Fibroblast of the aortic adventitia (primary cell): ENCODE results near the gene DESI2. TPM values are rescaled to one million over a fixed set of nuclear protein-coding genes. Genes with fewer than 3 reads are reported as not detected.

Source experiments
- DNase-seq: peaks from one replicate; pipeline ENCODE4 v3.0.0-alpha.2; 2010; ENCODE audit warnings: low read depth
- H3K4me3 ChIP-seq: 2 replicates; pipeline ENCODE4 v1.5.1; 2011; ENCODE audit warnings: low read depth, mild to moderate bottlenecking, control low read depth, low read length, moderate library complexity
- CTCF ChIP-seq: IDR thresholded peaks from 2 replicates; pipeline ENCODE4 v1.5.1; 2011; ENCODE audit warnings: mild to moderate bottlenecking, low read length, control low read depth, inconsistent platforms; ENCODE audit not compliant: insufficient read depth
- total RNA-seq: library from RNA; depleted of rRNA; stranded (reverse); fragments of >200 nt; gene quantifications from 2 replicates; pipeline ENCODE4 v1.2.3, GENCODE V29; 2012; ENCODE audit warnings: low replicate concordance

DESI2 gene
- total RNA-seq = 25.2 and 54.7 TPM in 2 replicates

GRCh38 chr1:244652623-244653438, at the start of gene DESI2:
Gene DESI2 (plus strand): TSS chr1:244653126. CDS start chr1:244653314, 188 bp downstream.
- peak within 1 kb of the TSS; percentile 92 for H3K4me3 ChIP-seq
- TF ChIP-seq CTCF = peak; percentile 40
- DNase-seq = peak; percentile 100

- DNase-seq = peak; percentile 62
Measured at GRCh38 chr1:244603498-244603897, 49.4 kb upstream of the DESI2 start.

GRCh38 chr1:244605835-244606370, 47.0 kb upstream of the DESI2 start:
- no peak for TF ChIP-seq CTCF
- no peak overlapping the region for H3K4me3 ChIP-seq
- no peak for DNase-seq

More at GRCh38 chr1:244603498-244603897, 49.4 kb upstream of the DESI2 start:
- TF ChIP-seq CTCF = peak; percentile 66
- H3K4me3 ChIP-seq = no peak overlapping the region

GRCh38 chr1:244614113-244614836, 38.7 kb upstream of the DESI2 start:
- no peak for TF ChIP-seq CTCF

GRCh38 chr1:244614879-244615278, 38.0 kb upstream of the DESI2 start:
- no peak overlapping the region for H3K4me3 ChIP-seq
- DNase-seq = no peak
- TF ChIP-seq CTCF = no peak

More at GRCh38 chr1:244614113-244614836, 38.7 kb upstream of the DESI2 start:
- no peak overlapping the region for H3K4me3 ChIP-seq
- peak; percentile 31 for DNase-seq

- no peak overlapping the region for H3K4me3 ChIP-seq
- TF ChIP-seq CTCF = no peak
- DNase-seq = no peak
Measured at GRCh38 chr1:244615301-244615700, 37.6 kb upstream of the DESI2 start.
